Vagina (tissue), 2 donors: ENCODE data around the gene ENOX2.

Source experiments
- CTCF ChIP-seq, 3 experiments: fragments of 450-650 bp in 2 of 3; fragments of 200-600 bp in 1 of 3; sonication (generic) in 1 of 3; IDR thresholded peaks; one replicate each; pipeline ENCODE4 v1.5.1; 2017 to 2019; ENCODE audit warnings: antibody characterized with exemption in 3 of 3, mild to moderate bottlenecking in 2 of 3, moderate library complexity in 2 of 3
- POLR2AphosphoS5 ChIP-seq, 2 donors: sonication (generic); formaldehyde crosslinking; IDR thresholded peaks; one replicate each; pipeline ENCODE4 v1.9.0; 2017; ENCODE audit warnings: antibody characterized with exemption in 2 of 2, mild to moderate bottlenecking in 2 of 2, low read depth in 1 of 2; ENCODE audit not compliant: insufficient read depth in 1 of 2

GRCh38 chrX:130734713-130735112 is 168.3 kb downstream of the ENOX2 start:
- TF ChIP-seq CTCF (IDR thresholded peaks at IDR 0.05) = no peak
- no peak for TF ChIP-seq POLR2AphosphoS5 (IDR thresholded peaks at IDR 0.05; ENCODE audit: insufficient read depth in 1 of 2, low read depth in 1 of 2)
